ENCODE data around the gene HNRNPUL2. TPM values are rescaled to one million over a fixed set of nuclear protein-coding genes. Genes with fewer than 3 reads are reported as not detected.

The HNRNPUL2 gene
- total and polyA plus RNA-seq, 10 of the 15 experiments (the other 5 are each of a cell fraction or from before 2014, with no cell fraction given), result 1.6 to 72.2 (median 14.9) TPM

- TF ChIP-seq ZBTB33 (IDR thresholded peaks at IDR 0.05), result no peak
- TF ChIP-seq, protein P1, sequence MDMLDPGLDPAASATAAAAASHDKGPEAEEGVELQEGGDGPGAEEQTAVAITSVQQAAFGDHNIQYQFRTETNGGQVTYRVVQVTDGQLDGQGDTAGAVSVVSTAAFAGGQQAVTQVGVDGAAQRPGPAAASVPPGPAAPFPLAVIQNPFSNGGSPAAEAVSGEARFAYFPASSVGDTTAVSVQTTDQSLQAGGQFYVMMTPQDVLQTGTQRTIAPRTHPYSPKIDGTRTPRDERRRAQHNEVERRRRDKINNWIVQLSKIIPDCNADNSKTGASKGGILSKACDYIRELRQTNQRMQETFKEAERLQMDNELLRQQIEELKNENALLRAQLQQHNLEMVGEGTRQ (IDR thresholded peaks at IDR 0.05; ENCODE audit: borderline replicate concordance, low read depth, low read length), result peak; percentile 88
- no peak for TF ChIP-seq HDAC2 (IDR thresholded peaks at IDR 0.05)
- no peak for TF ChIP-seq JUND (IDR thresholded peaks at IDR 0.05; ENCODE audit: low read depth, low read length)
- TF ChIP-seq SMAD1 (IDR thresholded peaks at IDR 0.05; ENCODE audit: low read depth, partially characterized antibody), result no peak
- peak; percentile 75; the same call in 1 of the 2 replicates for TF ChIP-seq ATF3 (IDR thresholded peaks at IDR 0.05; ENCODE audit: borderline replicate concordance, extremely low read depth, low read depth, low read length)
- TF ChIP-seq RAD51 (IDR thresholded peaks at IDR 0.05), result peak; percentile 99
- TF ChIP-seq, protein P2, sequence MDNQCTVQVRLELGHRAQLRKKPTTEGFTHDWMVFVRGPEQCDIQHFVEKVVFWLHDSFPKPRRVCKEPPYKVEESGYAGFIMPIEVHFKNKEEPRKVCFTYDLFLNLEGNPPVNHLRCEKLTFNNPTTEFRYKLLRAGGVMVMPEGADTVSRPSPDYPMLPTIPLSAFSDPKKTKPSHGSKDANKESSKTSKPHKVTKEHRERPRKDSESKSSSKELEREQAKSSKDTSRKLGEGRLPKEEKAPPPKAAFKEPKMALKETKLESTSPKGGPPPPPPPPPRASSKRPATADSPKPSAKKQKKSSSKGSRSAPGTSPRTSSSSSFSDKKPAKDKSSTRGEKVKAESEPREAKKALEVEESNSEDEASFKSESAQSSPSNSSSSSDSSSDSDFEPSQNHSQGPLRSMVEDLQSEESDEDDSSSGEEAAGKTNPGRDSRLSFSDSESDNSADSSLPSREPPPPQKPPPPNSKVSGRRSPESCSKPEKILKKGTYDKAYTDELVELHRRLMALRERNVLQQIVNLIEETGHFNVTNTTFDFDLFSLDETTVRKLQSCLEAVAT (IDR thresholded peaks at IDR 0.05), result no peak
- peak; percentile 79 for TF ChIP-seq BACH1 (IDR thresholded peaks at IDR 0.05; ENCODE audit: borderline replicate concordance)
- TF ChIP-seq MXI1 (IDR thresholded peaks at IDR 0.05; ENCODE audit: low read depth, low read length), result peak; percentile 72
- no peak; a peak in 1 of 4 replicates for TF ChIP-seq SRF (IDR thresholded peaks at IDR 0.05; ENCODE audit: low read depth in 2 of 2, low read length in 2 of 2)
These were observed 44.1 kb upstream of the HNRNPUL2 start, which contains the start of gene TAF6L (continued) for GRCh38 chr11:62771144-62772021.

All from GM12878 (cell line).